H1 (cell line): ENCODE results near the gene ARHGEF4. TPM values are rescaled to one million over a fixed set of nuclear protein-coding genes. Genes with fewer than 3 reads are reported as not detected.

Experiments used
- CTCF ChIA-PET: fragments of 300-600 bp; sonication (Branson Sonifier 250); formaldehyde crosslinking; loops from one replicate; lab custom pipeline; 2021; ENCODE audit not compliant: partially characterized antibody; lab: Charles Lee
- POLR2A ChIA-PET: fragments of 300-600 bp; sonication (Branson Sonifier 250); formaldehyde crosslinking; loops from one replicate; lab custom pipeline; 2021; ENCODE audit warnings: inconsistent platforms; ENCODE audit not compliant: partially characterized antibody; lab: Charles Lee
- DNase-seq, 2 experiments: peaks; one replicate each; pipeline versions ENCODE4 v3.0.0 to v3.0.0-alpha.2; 2010 to 2022; ENCODE audit warnings: low spot score in 2 of 2, low read depth in 1 of 2, mixed read lengths in 1 of 2
- FAIRE-seq: peaks from 2 replicates; lab custom pipeline; 2011; peaks lifted over from hg19 to GRCh38; lab: Jason Lieb, UNC
- H2AFZ ChIP-seq: 2 replicates; pipeline ENCODE4 v1.8.1; 2012; ENCODE audit warnings: low read length, inconsistent platforms
- H2AK5ac ChIP-seq: 2 replicates; pipeline ENCODE4 v1.6.1; 2013; ENCODE audit warnings: low read depth, low read length
- H2BK120ac ChIP-seq: replicated peaks from 2 replicates; pipeline ENCODE3; 2013; ENCODE audit warnings: low read depth, low read length, inconsistent platforms
- H2BK12ac ChIP-seq: 2 replicates; pipeline ENCODE4 v1.6.1; 2013; ENCODE audit warnings: low read depth, low read length
- H2BK15ac ChIP-seq: 2 replicates; pipeline ENCODE4 v1.6.1; 2013; ENCODE audit warnings: low read length
- H2BK20ac ChIP-seq: 2 replicates; pipeline ENCODE4 v1.6.1; 2013; ENCODE audit warnings: low read length
- H2BK5ac ChIP-seq: 2 replicates; pipeline ENCODE4 v1.6.1; 2013; ENCODE audit warnings: low read depth, low read length
- H3K14ac ChIP-seq: 2 replicates; pipeline ENCODE4 v1.6.1; 2013; ENCODE audit warnings: inconsistent platforms; ENCODE audit not compliant: insufficient read length
- H3K18ac ChIP-seq: 2 replicates; pipeline ENCODE4 v1.6.1; 2013; ENCODE audit warnings: low read length; ENCODE audit errors: extremely low read depth
- H3K23ac ChIP-seq: 2 replicates; pipeline ENCODE4 v1.6.1; 2013; ENCODE audit warnings: inconsistent platforms; ENCODE audit not compliant: insufficient read length
- H3K23me2 ChIP-seq: 2 replicates; pipeline ENCODE4 v1.6.1; 2013; ENCODE audit warnings: low read depth, low read length
- H3K27ac ChIP-seq: 2 replicates; pipeline ENCODE4 v1.6.1; 2011; ENCODE audit warnings: low read depth, low read length, inconsistent platforms
- H3K27me3 ChIP-seq, 4 experiments: replicated peaks in 1 of 4; 1 replicate in 1 of 4; 2 replicates in 3 of 4; pipeline versions ENCODE4 v1.6.1 to v1.8.1; 2011 to 2013; ENCODE audit warnings: low read length in 3 of 4, mild to moderate bottlenecking in 3 of 4, inconsistent platforms in 2 of 4, mixed read lengths in 2 of 4, moderate library complexity in 1 of 4; ENCODE audit not compliant: control insufficient read depth in 3 of 4, insufficient read depth in 3 of 4; ENCODE audit errors: extremely low read depth in 1 of 4
- H3K36me3 ChIP-seq, 4 experiments: 2 replicates each; pipeline versions ENCODE4 v1.6.1 to v1.8.1; 2011 to 2013; ENCODE audit warnings: mild to moderate bottlenecking in 4 of 4, low read length in 3 of 4, moderate library complexity in 2 of 4, control low read depth in 1 of 4, inconsistent platforms in 1 of 4; ENCODE audit not compliant: insufficient read depth in 4 of 4, control insufficient read depth in 2 of 4
- H3K4ac ChIP-seq: replicated peaks from 2 replicates; pipeline ENCODE3; 2013; ENCODE audit warnings: low read length, low read depth, mixed read lengths, inconsistent platforms; ENCODE audit not compliant: insufficient read length
- H3K4me1 ChIP-seq, 4 experiments: replicated peaks in 1 of 4; 1 replicate in 1 of 4; 2 replicates in 3 of 4; pipeline versions ENCODE4 v1.6.1 to v1.8.1; 2011 to 2013; ENCODE audit warnings: low read length in 3 of 4, inconsistent platforms in 2 of 4, mixed read lengths in 1 of 4; ENCODE audit not compliant: insufficient read depth in 4 of 4, control insufficient read depth in 3 of 4
- H3K4me2 ChIP-seq, 2 experiments: 2 replicates each; pipeline versions ENCODE4 v1.6.1 to v1.8.1; 2011 to 2013; ENCODE audit warnings: low read depth in 2 of 2, low read length in 2 of 2, control low read depth in 1 of 2, inconsistent platforms in 1 of 2, mild to moderate bottlenecking in 1 of 2; ENCODE audit not compliant: insufficient read depth in 1 of 2
- H3K4me3 ChIP-seq, 4 experiments: fragments of 200-600, 300-600 bp in 1 of 4; sonication (generic), shearing (Covaris generic), sonication (Bioruptor Twin) in 1 of 4; 2 replicates each; pipeline versions ENCODE4 v1.5.1 to v1.8.1; 2011 to 2016; ENCODE audit warnings: low read length in 4 of 4, low read depth in 3 of 4, control low read depth in 2 of 4, inconsistent platforms in 2 of 4, mild to moderate bottlenecking in 2 of 4, mixed read lengths in 1 of 4, moderate library complexity in 1 of 4; ENCODE audit not compliant: insufficient read depth in 2 of 4; ENCODE audit errors: extremely low read depth in 1 of 4
- H3K56ac ChIP-seq: replicated peaks from 2 replicates; pipeline ENCODE3; 2013; ENCODE audit warnings: low read depth, mild to moderate bottlenecking, mixed read lengths, low read length, inconsistent platforms; ENCODE audit not compliant: insufficient read length
- H3K79me1 ChIP-seq: 2 replicates; pipeline ENCODE4 v1.6.1; 2013; ENCODE audit warnings: low read depth, low read length, control low read depth
- H3K79me2 ChIP-seq, 2 experiments: 2 replicates each; pipeline versions ENCODE4 v1.6.1 to v1.8.1; 2012 to 2013; ENCODE audit warnings: low read length in 2 of 2, mild to moderate bottlenecking in 2 of 2, inconsistent platforms in 1 of 2; ENCODE audit not compliant: insufficient read depth in 2 of 2, control insufficient read depth in 1 of 2
- H3K9ac ChIP-seq, 4 experiments: replicated peaks in 1 of 4; 1 replicate in 1 of 4; 2 replicates in 3 of 4; pipeline versions ENCODE4 v1.6.1 to v1.8.1; 2011 to 2013; ENCODE audit warnings: low read depth in 3 of 4, low read length in 3 of 4, control low read depth in 2 of 4, mild to moderate bottlenecking in 2 of 4, moderate library complexity in 2 of 4, inconsistent platforms in 1 of 4; ENCODE audit errors: extremely low read depth in 1 of 4
- H3K9me3 ChIP-seq, 2 experiments: 2 replicates each; pipeline versions ENCODE4 v1.6.1 to v1.8.1; 2012 to 2013; ENCODE audit warnings: mild to moderate bottlenecking in 2 of 2, moderate library complexity in 2 of 2, control low read depth in 1 of 2, inconsistent platforms in 1 of 2, low read depth in 1 of 2, low read length in 1 of 2, mixed read lengths in 1 of 2; ENCODE audit not compliant: insufficient read depth in 2 of 2
- H4K20me1 ChIP-seq, 2 experiments: replicated peaks in 1 of 2; 2 replicates each; pipeline versions ENCODE3 to v1.8.1; 2011 to 2013; ENCODE audit warnings: inconsistent platforms in 2 of 2, low read length in 2 of 2, mild to moderate bottlenecking in 1 of 2; ENCODE audit not compliant: insufficient read depth in 2 of 2, control insufficient read depth in 1 of 2
- H4K5ac ChIP-seq: 2 replicates; pipeline ENCODE4 v1.6.1; 2013; ENCODE audit warnings: low read length, low read depth, mixed read lengths, inconsistent platforms; ENCODE audit not compliant: insufficient read length
- H4K8ac ChIP-seq: 2 replicates; pipeline ENCODE4 v1.8.0; 2013; ENCODE audit warnings: mild to moderate bottlenecking, moderate library complexity, low read length, inconsistent platforms; ENCODE audit not compliant: insufficient read depth; ENCODE audit errors: extremely low read depth
- H4K91ac ChIP-seq: replicated peaks from 2 replicates; pipeline ENCODE3; 2013; ENCODE audit warnings: low read length, mixed read lengths, inconsistent platforms; ENCODE audit not compliant: insufficient read length
- ASH2L ChIP-seq: fragments of 200-600, 300-600 bp; sonication (generic); IDR thresholded peaks from one replicate; pipeline ENCODE4 v1.7.1; 2017; ENCODE audit warnings: low read length
- ATF3 ChIP-seq: IDR thresholded peaks from 2 replicates; pipeline ENCODE4 v1.6.1; 2011; ENCODE audit warnings: low read depth, mild to moderate bottlenecking, low read length; ENCODE audit not compliant: insufficient read depth
- CHD1 ChIP-seq: IDR thresholded peaks from 2 replicates; pipeline ENCODE4 v1.6.1; 2012; ENCODE audit warnings: low read depth, low read length, improper control_type of control experiment
- CHD2 ChIP-seq: IDR thresholded peaks from 2 replicates; pipeline ENCODE4 v1.6.1; 2012; ENCODE audit warnings: low read length, improper control_type of control experiment
- GABPA ChIP-seq: IDR thresholded peaks from 2 replicates; pipeline ENCODE4 v1.6.1; 2011; ENCODE audit warnings: mild to moderate bottlenecking, low read length, moderate library complexity, borderline replicate concordance; ENCODE audit not compliant: insufficient read depth
- GTF2F1 ChIP-seq: IDR thresholded peaks from 2 replicates; pipeline ENCODE4 v1.6.1; 2012; ENCODE audit warnings: low read depth, low read length, improper control_type of control experiment, borderline replicate concordance
- JUN ChIP-seq: IDR thresholded peaks from 2 replicates; pipeline ENCODE4 v1.6.1; 2011; ENCODE audit warnings: low read depth, mild to moderate bottlenecking, improper control_type of control experiment, low read length
- NANOG ChIP-seq: IDR thresholded peaks from 2 replicates; pipeline ENCODE4 v1.6.1; 2011; ENCODE audit warnings: low read length, low read depth, mild to moderate bottlenecking, inconsistent platforms; ENCODE audit not compliant: insufficient read depth, poor library complexity, severe bottlenecking
- POLR2AphosphoS5 ChIP-seq: IDR thresholded peaks from 2 replicates; pipeline ENCODE4 v1.6.1; 2011; ENCODE audit warnings: low read depth, low read length
- RAD21 ChIP-seq, 2 experiments: IDR thresholded peaks in 1 of 2; conservative IDR thresholded peaks in 1 of 2; 2 replicates each; pipeline ENCODE4 v1.6.1; 2011; ENCODE audit warnings: low read depth in 2 of 2, low read length in 2 of 2, improper control_type of control experiment in 1 of 2, inconsistent platforms in 1 of 2, mild to moderate bottlenecking in 1 of 2, moderate library complexity in 1 of 2
- RBBP5 ChIP-seq: IDR thresholded peaks from 2 replicates; pipeline ENCODE4 v1.7.1; 2012; ENCODE audit warnings: low read depth, mild to moderate bottlenecking, inconsistent platforms, low read length, moderate library complexity, borderline replicate concordance
- SP2 ChIP-seq: IDR thresholded peaks from 2 replicates; pipeline ENCODE4 v1.6.1; 2012; ENCODE audit warnings: mild to moderate bottlenecking, low read length, inconsistent platforms
- SRF ChIP-seq: IDR thresholded peaks from 2 replicates; pipeline ENCODE4 v1.6.1; 2011; ENCODE audit warnings: mild to moderate bottlenecking, low read depth, low read length, moderate library complexity
- SUZ12 ChIP-seq: fragments of 200-600 bp; sonication (generic); IDR thresholded peaks from 2 replicates; pipeline ENCODE4 v1.6.1; 2012; ENCODE audit warnings: mild to moderate bottlenecking, inconsistent platforms, low read length, moderate library complexity, mixed read lengths
- YY1 ChIP-seq: IDR thresholded peaks from 2 replicates; pipeline ENCODE4 v1.6.1; 2011; ENCODE audit warnings: low read depth, mild to moderate bottlenecking, low read length
- WGBS, 2 experiments: shearing (Covaris generic) in 1 of 2; methylation state at CpG; one replicate each; pipeline versions ENCODE4 v1.1.6 to v1.1.7; 2013 to 2015; ENCODE audit warnings: low lambda C conversion rate in 2 of 2, mixed read lengths in 2 of 2, inconsistent platforms in 1 of 2, low coverage in 1 of 2, missing lambda C conversion rate in 1 of 2; ENCODE audit not compliant: insufficient replicate concordance in 2 of 2, insufficient coverage in 1 of 2, insufficient read length in 1 of 2; ENCODE audit errors: extremely low coverage in 1 of 2, missing lambda C conversion rate in 1 of 2; 5-methylcytosine and 5-hydroxymethylcytosine counted together
- polyA plus RNA-seq, 7 experiments: library from polyadenylated mRNA; depleted of rRNA in 3 of 7; stranded (reverse) in 5 of 7; unstranded in 2 of 7; fragments of >200 nt in 5 of 7; fragments of 200-250 nt in 2 of 7; gene quantifications; 1 replicate in 5 of 7; 2 replicates in 1 of 7; 4 replicates in 1 of 7; pipeline versions ENCODE4 v1.2.1 to v1.2.3, GENCODE V29; 2011 to 2013; ENCODE audit warnings: missing spikeins in 2 of 7, mixed read lengths in 2 of 7
- total RNA-seq: library from RNA; stranded (reverse); fragmentation: NEBNext Ultra II Directional; extraction: Animal tissue kit (Norgen Biotek cat#: 25700); gene quantifications from 2 replicates; pipeline ENCODE4 v1.2.1, GENCODE V29; 2021

Gene ARHGEF4
- total and polyA plus RNA-seq, 2 of the 8 experiments (the other 6 are each of a cell fraction or from before 2014, with no cell fraction given) = 10.6 to 14.6 TPM

GRCh38 chr2:130996691-130997090 is 160.0 kb downstream of the ARHGEF4 start:
- H2AK5ac ChIP-seq = no peak overlapping the region
- H4K20me1 ChIP-seq = no peaks in the 10 kb centered on the region
- no peak overlapping the region for H2BK12ac ChIP-seq
- no peaks in the 10 kb centered on the region for H3K4me1 ChIP-seq
- no peak overlapping the region for H2BK15ac ChIP-seq
- no peak overlapping the region for H3K56ac ChIP-seq
- no peak overlapping the region for H3K4me3 ChIP-seq
- no peaks in the 10 kb centered on the region for H3K79me2 ChIP-seq
- ChIA-PET CTCF (interaction anchor here (1.2 to 1.4 kb wide), 3 partner anchors 10 to 32 kb away, joined by 3 read pairs; no protein-coding TSS in a partner anchor), POLR2A (no interaction called here)
- H3K27me3 ChIP-seq = no peaks in the 10 kb centered on the region
- H3K9me3 ChIP-seq = no peaks in the 10 kb centered on the region; a peak in 1 of 4 replicates
- H3K9ac ChIP-seq = no peak overlapping the region
- DNase-seq (no peak), FAIRE-seq (no peak)
- H3K27ac ChIP-seq = no peak overlapping the region
- H3K14ac ChIP-seq = no peak overlapping the region
- no peak overlapping the region for H3K23ac ChIP-seq
- H4K8ac ChIP-seq = no peak overlapping the region
- no peak overlapping the region for H2AFZ ChIP-seq
- H3K18ac ChIP-seq = no peak overlapping the region
- no peak overlapping the region for H2BK120ac ChIP-seq
- H2BK20ac ChIP-seq = no peak overlapping the region
- H3K36me3 ChIP-seq = no peaks in the 10 kb centered on the region
- no peak overlapping the region for H3K4ac ChIP-seq
- WGBS, 2 experiments = 87% methylated on average over 3 of the region's 3 CpGs; no CpG with 5 or more reads in 1 of the 2 experiments
- H3K4me2 ChIP-seq = no peak overlapping the region
- no peaks in the 10 kb centered on the region for H3K23me2 ChIP-seq
- no peak overlapping the region for H4K91ac ChIP-seq
- no peaks in the 10 kb centered on the region for H3K79me1 ChIP-seq
- no peak overlapping the region for H2BK5ac ChIP-seq
- no peak overlapping the region for H4K5ac ChIP-seq
- no peak for TF ChIP-seq CHD2
- no peak for TF ChIP-seq POLR2AphosphoS5
- TF ChIP-seq JUN = no peak
- TF ChIP-seq SRF = no peak
- TF ChIP-seq RBBP5 = no peak
- TF ChIP-seq RAD21 (IDR thresholded peaks at IDR 0.05 in 1 of 2, conservative IDR thresholded peaks at IDR 0.05 in 1 of 2; ENCODE audit: low read depth in 2 of 2, low read length in 2 of 2) = no peak
- TF ChIP-seq ASH2L = no peak
- TF ChIP-seq GTF2F1 = no peak
- no peak for TF ChIP-seq SP2
- no peak for TF ChIP-seq ATF3
- TF ChIP-seq CHD1 = no peak
- TF ChIP-seq SUZ12 = no peak
- TF ChIP-seq GABPA = no peak
- TF ChIP-seq NANOG = no peak
- TF ChIP-seq YY1 = no peak
